HepG2 (cell line): ENCODE data around the gene CBLB. TPM values are rescaled to one million over a fixed set of nuclear protein-coding genes. Genes with fewer than 3 reads are reported as not detected.

ENCODE experiments used
- ATM ChIP-seq: fragments of 450-650 bp; IDR thresholded peaks from 2 replicates; pipeline ENCODE4 v1.7.1; 2017; ENCODE audit warnings: mild to moderate bottlenecking, borderline replicate concordance
- KAT7 ChIP-seq: IDR thresholded peaks from 2 replicates; pipeline ENCODE4 v1.6.1; 2018; ENCODE audit warnings: borderline replicate concordance, missing compliant biosample characterization
- NCOA2 ChIP-seq: sonication (generic); formaldehyde crosslinking; IDR thresholded peaks from 2 replicates; pipeline ENCODE4 v1.8.0; 2022; ENCODE audit warnings: inconsistent platforms
- NFRKB ChIP-seq: fragments of 450-650 bp; IDR thresholded peaks from 2 replicates; pipeline ENCODE4 v1.6.1; 2017
- POLR2G ChIP-seq: fragments of 200-400 bp; formaldehyde crosslinking; IDR thresholded peaks from 2 replicates; pipeline ENCODE4 v1.6.1; 2018; ENCODE audit warnings: mild to moderate bottlenecking, low read depth, low read length, moderate library complexity
- ZNF24 ChIP-seq: fragments of 450-650 bp; IDR thresholded peaks from 2 replicates; pipeline ENCODE4 v1.6.1; 2017; ENCODE audit warnings: antibody characterized with exemption, mild to moderate bottlenecking
- polyA plus RNA-seq, 8 experiments: library from polyadenylated mRNA; depleted of rRNA in 3 of 8; stranded (reverse) in 7 of 8; unstranded in 1 of 8; fragments of >200 nt; fragmentation: Illumina TruSeq in 4 of 8; extraction: Trizol in 4 of 8; gene quantifications; 2 replicates each; pipeline versions ENCODE4 v1.2.1 to v1.2.3, GENCODE V29; 2011 to 2016; ENCODE audit warnings: low read depth in 4 of 8, missing spikeins in 1 of 8, mixed read lengths in 1 of 8; ENCODE audit not compliant: insufficient read depth in 1 of 8
- total RNA-seq, 5 experiments: library from RNA; depleted of rRNA; stranded (reverse); fragments of >200 nt; fragmentation: Illumina TruSeq; extraction: Trizol; gene quantifications; 2 replicates each; pipeline ENCODE4 v1.2.3, GENCODE V29; 2016; ENCODE audit warnings: low read depth in 1 of 5
- TF ChIP-seq, protein P1 (sequence below), 2 experiments: sonication (generic) in 1 of 2; formaldehyde crosslinking in 1 of 2; IDR thresholded peaks; 2 replicates each; pipeline versions ENCODE4 v1.4.0 to v1.6.1; 2016 to 2020; ENCODE audit warnings: borderline replicate concordance in 1 of 2, low read depth in 1 of 2, mild to moderate bottlenecking in 1 of 2, missing genetic modification reagents in 1 of 2
- TF ChIP-seq, protein P2 (sequence below): sonication (generic); IDR thresholded peaks from 2 replicates; pipeline ENCODE4 v1.6.1; 2016; ENCODE audit warnings: low read depth, borderline replicate concordance
- TF ChIP-seq, protein P3 (sequence below): sonication (generic); formaldehyde crosslinking; IDR thresholded peaks from 2 replicates; pipeline ENCODE4 v1.5.1; 2020; ENCODE audit warnings: mild to moderate bottlenecking, missing genetic modification reagents, borderline replicate concordance
- TF ChIP-seq, protein P4 (sequence below): IDR thresholded peaks from 2 replicates; pipeline ENCODE4 v1.6.1; 2016
- TF ChIP-seq, protein P5 (sequence below): sonication (generic); formaldehyde crosslinking; IDR thresholded peaks from 2 replicates; pipeline ENCODE4 v1.4.0; 2020; ENCODE audit warnings: mild to moderate bottlenecking, low read depth, missing genetic modification reagents
- TF ChIP-seq, protein P6 (sequence below): sonication (generic); formaldehyde crosslinking; conservative IDR thresholded peaks from 2 replicates; pipeline ENCODE4 v1.8.0; 2022; ENCODE audit warnings: low read depth, missing genetic modification reagents

CBLB gene
- total and polyA plus RNA-seq, 2 of the 13 experiments (the other 11 are each of a cell fraction or from before 2014, with no cell fraction given) = 9.8 to 16.4 TPM

DNA sequence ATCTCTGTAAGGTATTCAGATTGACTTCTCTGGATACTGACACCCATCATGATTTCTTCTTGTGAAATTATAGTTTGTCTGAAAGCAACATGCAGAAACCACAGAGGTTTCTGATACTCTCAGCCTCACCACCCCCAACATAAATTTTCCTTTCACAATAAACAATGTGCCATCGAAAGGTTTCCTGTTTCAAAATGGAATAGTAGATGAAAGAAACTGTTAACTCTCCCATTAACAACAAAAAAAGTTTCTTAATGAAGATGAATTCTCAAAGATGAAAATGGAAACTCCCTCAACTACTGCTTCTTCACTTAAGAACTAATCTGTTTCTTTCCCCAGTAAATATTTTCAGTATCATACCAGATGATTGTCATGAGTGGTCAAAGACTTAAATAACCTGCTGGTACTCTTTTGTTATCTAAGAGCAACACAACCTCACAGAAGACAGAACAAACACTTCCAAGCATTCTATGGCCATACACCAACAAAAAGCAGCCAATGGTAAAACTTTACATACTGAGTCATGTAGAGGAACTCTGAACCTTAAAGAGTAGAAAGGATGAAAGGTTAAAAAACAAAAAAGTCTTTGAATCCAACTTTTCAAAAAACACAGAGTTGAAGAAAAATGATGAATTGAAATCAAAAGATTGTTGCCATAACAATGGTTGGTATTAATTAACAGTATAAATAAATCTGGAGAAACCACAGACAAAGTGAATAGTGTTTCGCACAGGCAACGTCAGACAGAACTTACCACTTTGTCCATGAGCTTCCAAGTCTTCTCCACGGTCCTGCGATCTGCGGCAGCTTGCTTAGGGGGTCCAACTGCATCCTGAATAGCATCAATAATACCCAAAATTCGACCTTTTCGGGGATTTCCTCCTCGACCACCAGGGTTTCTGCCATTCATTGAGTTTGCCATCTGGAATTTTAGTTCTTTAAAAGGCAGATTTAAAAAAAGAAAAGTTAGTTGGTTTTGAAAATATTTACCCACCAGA, 1.9 kb downstream of the CBLB start (continued):
- TF ChIP-seq, protein P1, sequence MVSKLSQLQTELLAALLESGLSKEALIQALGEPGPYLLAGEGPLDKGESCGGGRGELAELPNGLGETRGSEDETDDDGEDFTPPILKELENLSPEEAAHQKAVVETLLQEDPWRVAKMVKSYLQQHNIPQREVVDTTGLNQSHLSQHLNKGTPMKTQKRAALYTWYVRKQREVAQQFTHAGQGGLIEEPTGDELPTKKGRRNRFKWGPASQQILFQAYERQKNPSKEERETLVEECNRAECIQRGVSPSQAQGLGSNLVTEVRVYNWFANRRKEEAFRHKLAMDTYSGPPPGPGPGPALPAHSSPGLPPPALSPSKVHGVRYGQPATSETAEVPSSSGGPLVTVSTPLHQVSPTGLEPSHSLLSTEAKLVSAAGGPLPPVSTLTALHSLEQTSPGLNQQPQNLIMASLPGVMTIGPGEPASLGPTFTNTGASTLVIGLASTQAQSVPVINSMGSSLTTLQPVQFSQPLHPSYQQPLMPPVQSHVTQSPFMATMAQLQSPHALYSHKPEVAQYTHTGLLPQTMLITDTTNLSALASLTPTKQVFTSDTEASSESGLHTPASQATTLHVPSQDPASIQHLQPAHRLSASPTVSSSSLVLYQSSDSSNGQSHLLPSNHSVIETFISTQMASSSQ (IDR thresholded peaks at IDR 0.05; ENCODE audit: low read depth) = no peak
- TF ChIP-seq, protein P1 (CRISPR knock-in tag; IDR thresholded peaks at IDR 0.05; ENCODE audit: borderline replicate concordance) = no peak
- TF ChIP-seq POLR2G (no peak), KAT7 (CRISPR knock-in tag) (no peak), NFRKB (no peak), NCOA2 (CRISPR knock-in tag) (peak; percentile 18; the same call in 1 of the 2 replicates), ATM (no peak), ZNF24 (no peak)
- TF ChIP-seq, protein P2, sequence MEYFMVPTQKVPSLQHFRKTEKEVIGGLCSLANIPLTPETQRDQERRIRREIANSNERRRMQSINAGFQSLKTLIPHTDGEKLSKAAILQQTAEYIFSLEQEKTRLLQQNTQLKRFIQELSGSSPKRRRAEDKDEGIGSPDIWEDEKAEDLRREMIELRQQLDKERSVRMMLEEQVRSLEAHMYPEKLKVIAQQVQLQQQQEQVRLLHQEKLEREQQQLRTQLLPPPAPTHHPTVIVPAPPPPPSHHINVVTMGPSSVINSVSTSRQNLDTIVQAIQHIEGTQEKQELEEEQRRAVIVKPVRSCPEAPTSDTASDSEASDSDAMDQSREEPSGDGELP = peak; percentile 76; the same call in 1 of the 2 replicates
- TF ChIP-seq, protein P3, sequence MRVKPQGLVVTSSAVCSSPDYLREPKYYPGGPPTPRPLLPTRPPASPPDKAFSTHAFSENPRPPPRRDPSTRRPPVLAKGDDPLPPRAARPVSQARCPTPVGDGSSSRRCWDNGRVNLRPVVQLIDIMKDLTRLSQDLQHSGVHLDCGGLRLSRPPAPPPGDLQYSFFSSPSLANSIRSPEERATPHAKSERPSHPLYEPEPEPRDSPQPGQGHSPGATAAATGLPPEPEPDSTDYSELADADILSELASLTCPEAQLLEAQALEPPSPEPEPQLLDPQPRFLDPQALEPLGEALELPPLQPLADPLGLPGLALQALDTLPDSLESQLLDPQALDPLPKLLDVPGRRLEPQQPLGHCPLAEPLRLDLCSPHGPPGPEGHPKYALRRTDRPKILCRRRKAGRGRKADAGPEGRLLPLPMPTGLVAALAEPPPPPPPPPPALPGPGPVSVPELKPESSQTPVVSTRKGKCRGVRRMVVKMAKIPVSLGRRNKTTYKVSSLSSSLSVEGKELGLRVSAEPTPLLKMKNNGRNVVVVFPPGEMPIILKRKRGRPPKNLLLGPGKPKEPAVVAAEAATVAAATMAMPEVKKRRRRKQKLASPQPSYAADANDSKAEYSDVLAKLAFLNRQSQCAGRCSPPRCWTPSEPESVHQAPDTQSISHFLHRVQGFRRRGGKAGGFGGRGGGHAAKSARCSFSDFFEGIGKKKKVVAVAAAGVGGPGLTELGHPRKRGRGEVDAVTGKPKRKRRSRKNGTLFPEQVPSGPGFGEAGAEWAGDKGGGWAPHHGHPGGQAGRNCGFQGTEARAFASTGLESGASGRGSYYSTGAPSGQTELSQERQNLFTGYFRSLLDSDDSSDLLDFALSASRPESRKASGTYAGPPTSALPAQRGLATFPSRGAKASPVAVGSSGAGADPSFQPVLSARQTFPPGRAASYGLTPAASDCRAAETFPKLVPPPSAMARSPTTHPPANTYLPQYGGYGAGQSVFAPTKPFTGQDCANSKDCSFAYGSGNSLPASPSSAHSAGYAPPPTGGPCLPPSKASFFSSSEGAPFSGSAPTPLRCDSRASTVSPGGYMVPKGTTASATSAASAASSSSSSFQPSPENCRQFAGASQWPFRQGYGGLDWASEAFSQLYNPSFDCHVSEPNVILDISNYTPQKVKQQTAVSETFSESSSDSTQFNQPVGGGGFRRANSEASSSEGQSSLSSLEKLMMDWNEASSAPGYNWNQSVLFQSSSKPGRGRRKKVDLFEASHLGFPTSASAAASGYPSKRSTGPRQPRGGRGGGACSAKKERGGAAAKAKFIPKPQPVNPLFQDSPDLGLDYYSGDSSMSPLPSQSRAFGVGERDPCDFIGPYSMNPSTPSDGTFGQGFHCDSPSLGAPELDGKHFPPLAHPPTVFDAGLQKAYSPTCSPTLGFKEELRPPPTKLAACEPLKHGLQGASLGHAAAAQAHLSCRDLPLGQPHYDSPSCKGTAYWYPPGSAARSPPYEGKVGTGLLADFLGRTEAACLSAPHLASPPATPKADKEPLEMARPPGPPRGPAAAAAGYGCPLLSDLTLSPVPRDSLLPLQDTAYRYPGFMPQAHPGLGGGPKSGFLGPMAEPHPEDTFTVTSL (CRISPR knock-in tag) = peak; percentile 75; the same call in 1 of the 2 replicates
- TF ChIP-seq, protein P4, sequence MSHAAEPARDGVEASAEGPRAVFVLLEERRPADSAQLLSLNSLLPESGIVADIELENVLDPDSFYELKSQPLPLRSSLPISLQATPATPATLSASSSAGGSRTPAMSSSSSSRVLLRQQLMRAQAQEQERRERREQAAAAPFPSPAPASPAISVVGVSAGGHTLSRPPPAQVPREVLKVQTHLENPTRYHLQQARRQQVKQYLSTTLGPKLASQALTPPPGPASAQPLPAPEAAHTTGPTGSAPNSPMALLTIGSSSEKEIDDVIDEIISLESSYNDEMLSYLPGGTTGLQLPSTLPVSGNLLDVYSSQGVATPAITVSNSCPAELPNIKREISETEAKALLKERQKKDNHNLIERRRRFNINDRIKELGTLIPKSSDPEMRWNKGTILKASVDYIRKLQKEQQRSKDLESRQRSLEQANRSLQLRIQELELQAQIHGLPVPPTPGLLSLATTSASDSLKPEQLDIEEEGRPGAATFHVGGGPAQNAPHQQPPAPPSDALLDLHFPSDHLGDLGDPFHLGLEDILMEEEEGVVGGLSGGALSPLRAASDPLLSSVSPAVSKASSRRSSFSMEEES (CRISPR knock-in tag) = no peak
- TF ChIP-seq, protein P5, sequence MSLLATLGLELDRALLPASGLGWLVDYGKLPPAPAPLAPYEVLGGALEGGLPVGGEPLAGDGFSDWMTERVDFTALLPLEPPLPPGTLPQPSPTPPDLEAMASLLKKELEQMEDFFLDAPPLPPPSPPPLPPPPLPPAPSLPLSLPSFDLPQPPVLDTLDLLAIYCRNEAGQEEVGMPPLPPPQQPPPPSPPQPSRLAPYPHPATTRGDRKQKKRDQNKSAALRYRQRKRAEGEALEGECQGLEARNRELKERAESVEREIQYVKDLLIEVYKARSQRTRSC = no peak
- TF ChIP-seq, protein P6, sequence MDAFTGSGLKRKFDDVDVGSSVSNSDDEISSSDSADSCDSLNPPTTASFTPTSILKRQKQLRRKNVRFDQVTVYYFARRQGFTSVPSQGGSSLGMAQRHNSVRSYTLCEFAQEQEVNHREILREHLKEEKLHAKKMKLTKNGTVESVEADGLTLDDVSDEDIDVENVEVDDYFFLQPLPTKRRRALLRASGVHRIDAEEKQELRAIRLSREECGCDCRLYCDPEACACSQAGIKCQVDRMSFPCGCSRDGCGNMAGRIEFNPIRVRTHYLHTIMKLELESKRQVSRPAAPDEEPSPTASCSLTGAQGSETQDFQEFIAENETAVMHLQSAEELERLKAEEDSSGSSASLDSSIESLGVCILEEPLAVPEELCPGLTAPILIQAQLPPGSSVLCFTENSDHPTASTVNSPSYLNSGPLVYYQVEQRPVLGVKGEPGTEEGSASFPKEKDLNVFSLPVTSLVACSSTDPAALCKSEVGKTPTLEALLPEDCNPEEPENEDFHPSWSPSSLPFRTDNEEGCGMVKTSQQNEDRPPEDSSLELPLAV (CRISPR knock-in tag) = no peak
